Activated T-helper 9 cell treated with anti-CD3 and anti-CD28 coated beads, Interleukin-2, amount 50 U/mL, for 16 hours (primary cell): ENCODE results near the gene JAK3.
A peak's percentile ranks its signal among the peaks of the same experiment; 100 is the strongest.

Experiments
- DNase-seq: peaks from one replicate; pipeline ENCODE4 v3.0.0-alpha.2; 2020; ENCODE audit warnings: low read depth

JAK3 gene

GRCh38 chr19:17840019-17840418, 7.8 kb downstream of the JAK3 start:
- no peak for DNase-seq

GRCh38 chr19:17837972-17838371, 9.8 kb downstream of the JAK3 start:
- no peak for DNase-seq

- DNase-seq, result no peak
These were observed 11.3 kb downstream of the JAK3 start for GRCh38 chr19:17836530-17836929.

- no peak for DNase-seq
These were observed 12.4 kb downstream of the JAK3 start for GRCh38 chr19:17835182-17836006.

- no peak for DNase-seq
These were observed 13.2 kb downstream of the JAK3 start for GRCh38 chr19:17834350-17835181.

- no peak for DNase-seq
These were observed 15.2 kb downstream of the JAK3 start for GRCh38 chr19:17832443-17833208.

GRCh38 chr19:17831419-17831888, 16.3 kb downstream of the JAK3 start:
- DNase-seq, result no peak

GRCh38 chr19:17830567-17831418, 17.0 kb downstream of the JAK3 start:
- DNase-seq, result peak; percentile 19

GRCh38 chr19:17829855-17830566, 17.8 kb downstream of the JAK3 start:
- no peak for DNase-seq

- no peak for DNase-seq
These were observed 21.2 kb downstream of the JAK3 start for GRCh38 chr19:17826508-17827056.

GRCh38 chr19:17824339-17824738, 23.4 kb downstream of the JAK3 start:
- DNase-seq, result no peak

GRCh38 chr19:17821190-17821589, 26.6 kb downstream of the JAK3 start, which contains the start of gene INSL3:
TSS of gene INSL3 (minus strand) at chr19:17821519. CDS start at chr19:17821506, 13 bp downstream.
- DNase-seq, result no peak

GRCh38 chr19:17817668-17818363, 30.0 kb downstream of the JAK3 start:
- no peak for DNase-seq

- DNase-seq, result no peak
These were observed 35.7 kb downstream of the JAK3 start for GRCh38 chr19:17812099-17812498.

- DNase-seq, result no peak
These were observed 36.1 kb downstream of the JAK3 start for GRCh38 chr19:17811681-17812080.

- no peak for DNase-seq
These were observed 36.7 kb downstream of the JAK3 start for GRCh38 chr19:17811103-17811502.

- no peak for DNase-seq
These were observed 40.0 kb downstream of the JAK3 start for GRCh38 chr19:17807731-17808316.

- no peak for DNase-seq
These were observed 40.8 kb downstream of the JAK3 start for GRCh38 chr19:17806945-17807344.

GRCh38 chr19:17805427-17805826, 42.4 kb downstream of the JAK3 start:
- DNase-seq, result no peak
